Hepatocyte (in vitro differentiated cells): ENCODE results near the gene SSRP1. TPM values are rescaled to one million over a fixed set of nuclear protein-coding genes. Genes with fewer than 3 reads are reported as not detected.

Experiments
- DNase-seq: peaks from one replicate; pipeline ENCODE4 v3.0.0-alpha.2; 2016; ENCODE audit warnings: low spot score
- H2AFZ ChIP-seq: fragments of 200-600 bp; sonication (generic); 2 replicates; pipeline ENCODE4 v1.6.0; 2016; ENCODE audit warnings: antibody characterized with exemption, mild to moderate bottlenecking
- H3K27ac ChIP-seq: fragments of 200-600 bp; sonication (generic); 2 replicates; pipeline ENCODE4 v1.5.1; 2016; ENCODE audit warnings: mild to moderate bottlenecking
- H3K27me3 ChIP-seq: fragments of 200-600 bp; sonication (generic); 2 replicates; pipeline ENCODE4 v1.6.1; 2016
- H3K36me3 ChIP-seq: fragments of 200-600 bp; sonication (generic); replicated peaks from 2 replicates; pipeline ENCODE4 v1.5.1; 2016; ENCODE audit warnings: low read depth; ENCODE audit not compliant: insufficient read depth
- H3K4me1 ChIP-seq: fragments of 200-600 bp; sonication (generic); 2 replicates; pipeline ENCODE4 v1.5.1; 2016; ENCODE audit warnings: mild to moderate bottlenecking, moderate library complexity; ENCODE audit not compliant: insufficient read depth
- H3K4me2 ChIP-seq: fragments of 200-600 bp; sonication (generic); 2 replicates; pipeline ENCODE4 v1.6.0; 2016
- H3K4me3 ChIP-seq: fragments of 200-600 bp; sonication (generic); 2 replicates; pipeline ENCODE4 v1.5.1; 2016; ENCODE audit warnings: mild to moderate bottlenecking
- H3K79me2 ChIP-seq: fragments of 200-600 bp; sonication (generic); 2 replicates; pipeline ENCODE4 v1.6.0; 2017; ENCODE audit warnings: mild to moderate bottlenecking
- H3K9me2 ChIP-seq: fragments of 200-600 bp; sonication (generic); replicated peaks from 2 replicates; pipeline ENCODE4 v1.6.0; 2017; ENCODE audit warnings: mild to moderate bottlenecking; ENCODE audit not compliant: insufficient read depth
- H3K9me3 ChIP-seq: fragments of 200-600 bp; sonication (generic); 2 replicates; pipeline ENCODE4 v1.5.1; 2016; ENCODE audit warnings: low read depth, mild to moderate bottlenecking
- H4K20me1 ChIP-seq: fragments of 200-600 bp; sonication (generic); 2 replicates; pipeline ENCODE4 v1.6.0; 2016; ENCODE audit warnings: mild to moderate bottlenecking; ENCODE audit not compliant: insufficient read depth, poor library complexity, severe bottlenecking
- EZH2 ChIP-seq: fragments of 200-600 bp; sonication (generic); IDR thresholded peaks from 2 replicates; pipeline ENCODE4 v1.6.1; 2016; ENCODE audit warnings: antibody characterized with exemption, mild to moderate bottlenecking, borderline replicate concordance
- EZH2phosphoT487 ChIP-seq: fragments of 200-600 bp; sonication (generic); IDR thresholded peaks from one replicate; pipeline ENCODE4 v1.6.1; 2018; ENCODE audit warnings: antibody characterized with exemption, mild to moderate bottlenecking, low read depth, moderate library complexity; ENCODE audit not compliant: unreplicated experiment, severe bottlenecking
- WGBS: methylation state at CpG from one replicate; pipeline ENCODE4 v1.1.6; 2016; ENCODE audit warnings: low lambda C conversion rate; ENCODE audit errors: missing lambda C conversion rate; 5-methylcytosine and 5-hydroxymethylcytosine counted together
- polyA plus RNA-seq: library from polyadenylated mRNA; unstranded; fragments of >200 nt; fragmentation: Nextera tagmentation; extraction: Ambion mirVana; gene quantifications from 2 replicates; pipeline ENCODE4 v1.2.1, GENCODE V29; 2016
- total RNA-seq: library from RNA; depleted of rRNA; stranded (reverse); fragments of >200 nt; gene quantifications from 2 replicates; pipeline ENCODE4 v1.2.3, GENCODE V29; 2014
- TF ChIP-seq, protein P1 (sequence below): fragments of 200-600 bp; sonication (generic); IDR thresholded peaks from 2 replicates; pipeline ENCODE4 v1.5.1; 2016; ENCODE audit warnings: antibody characterized with exemption, mild to moderate bottlenecking; ENCODE audit not compliant: poor library complexity

Gene SSRP1
- total and polyA plus RNA-seq, 2 experiments from 2014 or later = 34.0 to 64.6 TPM

DNA sequence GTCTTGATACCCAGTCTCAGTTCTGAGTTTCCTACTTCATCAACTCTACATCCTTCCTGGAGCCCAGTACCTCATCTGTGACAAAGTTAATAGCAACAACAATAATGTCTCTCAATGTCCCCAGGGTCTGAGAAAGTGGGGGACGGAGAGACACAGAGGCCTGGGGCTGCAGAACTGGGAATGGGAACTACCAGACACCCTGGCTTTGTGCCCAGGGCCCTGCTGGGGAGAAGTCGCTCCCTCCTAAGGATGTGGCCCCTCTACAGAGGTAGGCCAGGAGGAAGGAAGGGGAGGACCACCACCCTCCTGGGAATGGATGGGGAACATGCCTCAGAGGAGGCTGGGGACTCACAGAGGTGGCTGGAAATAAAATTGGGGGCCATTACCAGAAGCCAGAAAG, 39.8 kb upstream of the SSRP1 start:
- TF ChIP-seq EZH2 (no peak), EZH2phosphoT487 (no peak)
- TF ChIP-seq, protein P1, sequence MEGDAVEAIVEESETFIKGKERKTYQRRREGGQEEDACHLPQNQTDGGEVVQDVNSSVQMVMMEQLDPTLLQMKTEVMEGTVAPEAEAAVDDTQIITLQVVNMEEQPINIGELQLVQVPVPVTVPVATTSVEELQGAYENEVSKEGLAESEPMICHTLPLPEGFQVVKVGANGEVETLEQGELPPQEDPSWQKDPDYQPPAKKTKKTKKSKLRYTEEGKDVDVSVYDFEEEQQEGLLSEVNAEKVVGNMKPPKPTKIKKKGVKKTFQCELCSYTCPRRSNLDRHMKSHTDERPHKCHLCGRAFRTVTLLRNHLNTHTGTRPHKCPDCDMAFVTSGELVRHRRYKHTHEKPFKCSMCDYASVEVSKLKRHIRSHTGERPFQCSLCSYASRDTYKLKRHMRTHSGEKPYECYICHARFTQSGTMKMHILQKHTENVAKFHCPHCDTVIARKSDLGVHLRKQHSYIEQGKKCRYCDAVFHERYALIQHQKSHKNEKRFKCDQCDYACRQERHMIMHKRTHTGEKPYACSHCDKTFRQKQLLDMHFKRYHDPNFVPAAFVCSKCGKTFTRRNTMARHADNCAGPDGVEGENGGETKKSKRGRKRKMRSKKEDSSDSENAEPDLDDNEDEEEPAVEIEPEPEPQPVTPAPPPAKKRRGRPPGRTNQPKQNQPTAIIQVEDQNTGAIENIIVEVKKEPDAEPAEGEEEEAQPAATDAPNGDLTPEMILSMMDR = no peak
- H2AFZ ChIP-seq = no peak overlapping the region
- H3K4me3 ChIP-seq = no peak overlapping the region
- H3K79me2 ChIP-seq = no peaks in the 10 kb centered on the region
- H3K36me3 ChIP-seq = no peaks in the 10 kb centered on the region
- H3K9me3 ChIP-seq = no peaks in the 10 kb centered on the region
- H3K27ac ChIP-seq = no peak overlapping the region
- H3K4me2 ChIP-seq = no peak overlapping the region
- no peaks in the 10 kb centered on the region for H3K9me2 ChIP-seq
- no peaks in the 10 kb centered on the region for H3K4me1 ChIP-seq
- no peaks in the 10 kb centered on the region for H3K27me3 ChIP-seq
- no peaks in the 10 kb centered on the region for H4K20me1 ChIP-seq
- DNase-seq = no peak
- 90% methylated on average over 2 of the region's 2 CpGs for WGBS

DNA sequence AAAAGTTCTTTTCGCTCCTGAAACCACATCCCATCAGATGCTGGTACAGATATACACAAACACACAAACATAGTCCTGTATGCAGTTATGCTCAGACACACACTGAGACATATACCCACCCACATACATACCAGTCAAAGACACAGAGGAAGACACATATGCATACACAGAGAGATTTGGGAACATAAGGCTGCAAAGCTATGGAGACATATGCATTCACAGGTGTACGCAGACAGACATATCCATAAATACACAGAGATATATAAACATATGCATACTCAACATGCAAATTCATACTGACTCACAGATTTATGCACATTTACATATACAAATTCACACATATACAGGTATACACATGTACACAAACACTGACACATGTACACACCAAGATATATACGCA, 39.3 kb upstream of the SSRP1 start:
- WGBS = 93% methylated on average over 3 of the region's 3 CpGs

DNA sequence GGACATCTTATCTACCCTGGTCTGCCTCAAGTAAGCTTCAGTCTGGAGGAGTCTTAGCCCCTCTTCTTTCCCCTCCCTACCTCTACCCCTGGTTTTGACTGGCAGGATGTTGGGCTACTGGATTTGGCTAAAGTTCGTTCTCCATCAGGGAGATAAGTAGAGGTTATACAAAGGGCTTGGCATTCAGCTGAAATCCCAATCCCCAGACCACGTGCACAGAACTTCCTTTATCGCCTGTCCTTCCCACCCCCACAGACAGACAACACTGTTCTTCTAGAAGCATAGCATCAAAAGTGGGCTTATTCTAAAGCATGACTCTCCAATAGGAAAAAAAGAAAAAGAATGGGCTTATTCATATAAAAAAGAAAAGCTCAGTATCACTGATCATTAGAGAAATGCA, 37.5 kb upstream of the SSRP1 start:
- WGBS = 64% methylated on average over 3 of the region's 3 CpGs
- no peaks in the 10 kb centered on the region for H3K9me3 ChIP-seq

More for the DNA sequence above, 39.3 kb upstream of the SSRP1 start:
- DNase-seq = no peak
- Histone ChIP-seq H3K36me3 (no peaks in the 10 kb centered on the region), H3K4me3 (no peak overlapping the region), H3K9me3 (no peaks in the 10 kb centered on the region), H3K4me1 (no peaks in the 10 kb centered on the region), H2AFZ (no peak overlapping the region), H3K27me3 (no peaks in the 10 kb centered on the region), H3K79me2 (no peaks in the 10 kb centered on the region), H3K27ac (no peak overlapping the region), H3K4me2 (no peak overlapping the region), H4K20me1 (no peaks in the 10 kb centered on the region), H3K9me2 (no peaks in the 10 kb centered on the region)
- no peak for TF ChIP-seq EZH2phosphoT487
- TF ChIP-seq, protein P1 = no peak
- TF ChIP-seq EZH2 = no peak

More for the DNA sequence above, 37.5 kb upstream of the SSRP1 start:
- H2AFZ ChIP-seq = no peak overlapping the region
- H4K20me1 ChIP-seq = no peaks in the 10 kb centered on the region
- TF ChIP-seq, protein P1 = no peak
- TF ChIP-seq EZH2 (no peak), EZH2phosphoT487 (no peak)
- no peak overlapping the region for H3K4me3 ChIP-seq
- H3K79me2 ChIP-seq = no peaks in the 10 kb centered on the region
- H3K27ac ChIP-seq = no peak overlapping the region
- no peaks in the 10 kb centered on the region for H3K27me3 ChIP-seq
- H3K4me2 ChIP-seq = no peak overlapping the region
- no peaks in the 10 kb centered on the region for H3K36me3 ChIP-seq
- no peak for DNase-seq
- H3K4me1 ChIP-seq = no peaks in the 10 kb centered on the region
- H3K9me2 ChIP-seq = no peaks in the 10 kb centered on the region
